ENCODE measurements around the gene ARL15. TPM values are rescaled to one million over a fixed set of nuclear protein-coding genes. Genes with fewer than 3 reads are reported as not detected.

ARL15 gene
- total RNA-seq, 1 experiment from 2014 or later = 140 TPM

DNA sequence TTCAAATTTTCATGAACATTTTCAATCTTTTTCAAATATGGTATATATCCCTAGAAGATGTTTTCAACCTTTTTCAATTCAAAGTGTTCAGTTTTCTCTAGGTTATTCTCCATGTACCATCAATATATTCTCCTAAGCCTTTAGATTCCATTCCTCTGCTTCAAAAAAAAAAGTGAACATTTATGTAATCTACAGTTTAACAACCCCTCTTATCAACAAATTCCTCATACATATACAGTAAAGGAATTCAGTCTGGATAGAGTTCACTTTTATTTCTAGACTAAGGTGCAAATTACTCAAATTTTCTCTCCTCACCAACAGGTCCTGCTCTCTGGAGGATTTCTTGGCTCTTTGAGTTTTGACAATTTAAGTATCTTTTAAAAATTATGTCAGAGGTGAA, 150.0 kb downstream of the ARL15 start:
- Mint-ChIP-seq H3K4me1 (ENCODE audit: low read depth, unreplicated experiment) (peaks cover 8% of the 10 kb centered on the region), H3K27ac (ENCODE audit: unreplicated experiment) (no peak overlapping the region)
- POLR2A ChIA-PET = no interaction called here

GRCh38 chr5:54159893-54160195, 150.5 kb downstream of the ARL15 start:
- Mint-ChIP-seq H3K4me3 (ENCODE audit: unreplicated experiment) (no peak overlapping the region), H3K27ac (ENCODE audit: unreplicated experiment) (no peak overlapping the region), H3K9me3 (ENCODE audit: unreplicated experiment) (no peaks in the 10 kb centered on the region), H3K4me1 (ENCODE audit: low read depth, unreplicated experiment) (peaks cover 8% of the 10 kb centered on the region), H3K27me3 (ENCODE audit: insufficient read depth, unreplicated experiment) (no peaks in the 10 kb centered on the region), H3K36me3 (ENCODE audit: insufficient read depth, unreplicated experiment) (peaks cover 31% of the 10 kb centered on the region)
- ChIA-PET POLR2A (no interaction called here), CTCF (no interaction called here)
- H3K36me3 ChIP-seq (ENCODE audit: control insufficient read depth, insufficient read depth, low read length) = no peaks in the 10 kb centered on the region; the same call in 1 of the 2 replicates
- no peak overlapping the region for H3K4me3 ChIP-seq (ENCODE audit: low read depth, low read length)
- DNase-seq = no peak
- intact Hi-C loops (cut with micrococcal nuclease; ENCODE audit: unreplicated experiment) = no loop called here
- H3K27me3 ChIP-seq (replicated peaks; ENCODE audit: control insufficient read depth, insufficient read depth, low read length) = no peaks in the 10 kb centered on the region
- no peaks in the 10 kb centered on the region for H3K9me3 ChIP-seq
- peaks cover 11% of the 10 kb centered on the region for H3K4me1 ChIP-seq
- no peak for TF ChIP-seq CTCF (IDR thresholded peaks at IDR 0.05; ENCODE audit: insufficient read depth in 1 of 2, low read depth in 1 of 2, low read length in 1 of 2, severe bottlenecking in 1 of 2, unreplicated experiment in 1 of 2)
- BruUV-seq (replicated peaks) = no TSS peak

More for the DNA sequence above, 150.0 kb downstream of the ARL15 start:
- Histone ChIP-seq H3K9me3 (no peaks in the 10 kb centered on the region), H3K4me3 (ENCODE audit: low read depth, low read length) (no peak overlapping the region), H3K27me3 (replicated peaks; ENCODE audit: control insufficient read depth, insufficient read depth, low read length) (no peaks in the 10 kb centered on the region), H3K36me3 (ENCODE audit: control insufficient read depth, insufficient read depth, low read length) (no peaks in the 10 kb centered on the region; the same call in 1 of the 2 replicates), H3K4me1 (peaks cover 11% of the 10 kb centered on the region)
- TF ChIP-seq CTCF (IDR thresholded peaks at IDR 0.05; ENCODE audit: insufficient read depth in 1 of 2, low read depth in 1 of 2, low read length in 1 of 2, severe bottlenecking in 1 of 2, unreplicated experiment in 1 of 2) = no peak
- H3K27me3 Mint-ChIP-seq (ENCODE audit: insufficient read depth, unreplicated experiment) = no peaks in the 10 kb centered on the region
- H3K36me3 Mint-ChIP-seq (ENCODE audit: insufficient read depth, unreplicated experiment) = peaks cover 33% of the 10 kb centered on the region
- no peak overlapping the region for H3K4me3 Mint-ChIP-seq (ENCODE audit: unreplicated experiment)
- intact Hi-C loops (cut with micrococcal nuclease; ENCODE audit: unreplicated experiment) = no loop called here
- no peak for DNase-seq
- no TSS peak for BruUV-seq (replicated peaks)
- no peaks in the 10 kb centered on the region for H3K9me3 Mint-ChIP-seq (ENCODE audit: unreplicated experiment)
- CTCF ChIA-PET = no interaction called here

DNA sequence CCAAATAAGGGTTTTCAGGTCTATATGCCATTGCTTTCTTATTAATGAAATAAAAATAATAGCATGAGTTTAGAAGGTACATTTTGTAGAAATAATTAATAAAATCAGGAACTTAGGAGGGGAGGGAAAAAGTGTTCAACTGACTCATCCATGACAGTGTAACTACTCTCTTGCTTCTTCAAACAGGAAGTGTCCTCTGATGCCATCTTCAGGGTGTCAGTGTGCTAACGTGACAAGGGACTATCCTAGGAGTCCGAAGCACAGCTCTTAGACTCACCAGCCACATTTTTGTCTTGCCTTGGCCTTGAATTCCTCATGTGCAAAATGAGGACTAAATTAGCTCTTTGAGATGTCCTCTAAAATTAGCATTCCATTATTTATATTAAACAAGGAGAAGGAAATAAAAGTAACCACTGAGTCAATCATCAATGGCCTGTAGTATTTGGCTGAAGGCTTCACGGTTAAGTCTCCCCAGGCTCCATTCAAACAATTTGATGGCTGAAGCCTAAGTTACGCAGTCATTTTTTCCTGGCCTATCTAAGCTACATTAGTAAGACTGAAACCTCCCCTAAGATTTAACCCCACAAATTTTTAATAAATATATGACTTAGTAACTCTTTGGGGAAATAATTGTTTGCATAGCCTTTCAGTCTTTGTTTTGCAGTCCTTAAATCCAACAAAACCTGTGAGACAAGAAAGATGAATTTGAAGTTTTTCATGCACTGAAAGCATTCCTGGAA, 151.1 kb downstream of the ARL15 start:
- DNase-seq = peak in 1 of 2 experiments; percentile 9
- CTCF ChIA-PET = no interaction called here

More for the DNA sequence above, 151.1 kb downstream of the ARL15 start:
- peaks cover 8% of the 10 kb centered on the region for H3K4me1 Mint-ChIP-seq (ENCODE audit: low read depth, unreplicated experiment)
- TF ChIP-seq CTCF (IDR thresholded peaks at IDR 0.05; ENCODE audit: insufficient read depth in 1 of 2, low read depth in 1 of 2, low read length in 1 of 2, severe bottlenecking in 1 of 2, unreplicated experiment in 1 of 2) = peak in 1 of 2 experiments; percentile 7
- Histone ChIP-seq H3K4me1 (peaks cover 11% of the 10 kb centered on the region), H3K9me3 (no peaks in the 10 kb centered on the region), H3K4me3 (ENCODE audit: low read depth, low read length) (no peak overlapping the region), H3K36me3 (ENCODE audit: control insufficient read depth, insufficient read depth, low read length) (no peaks in the 10 kb centered on the region; the same call in 1 of the 2 replicates), H3K27me3 (replicated peaks; ENCODE audit: control insufficient read depth, insufficient read depth, low read length) (no peaks in the 10 kb centered on the region)
- no peak overlapping the region for H3K4me3 Mint-ChIP-seq (ENCODE audit: unreplicated experiment)
- H3K9me3 Mint-ChIP-seq (ENCODE audit: unreplicated experiment) = no peaks in the 10 kb centered on the region
- intact Hi-C loops (cut with micrococcal nuclease; ENCODE audit: unreplicated experiment) = no loop called here
- no peaks in the 10 kb centered on the region for H3K27me3 Mint-ChIP-seq (ENCODE audit: insufficient read depth, unreplicated experiment)
- H3K36me3 Mint-ChIP-seq (ENCODE audit: insufficient read depth, unreplicated experiment) = peaks cover 26% of the 10 kb centered on the region
- POLR2A ChIA-PET = no interaction called here
- BruUV-seq (replicated peaks) = no TSS peak
- H3K27ac Mint-ChIP-seq (ENCODE audit: unreplicated experiment) = no peak overlapping the region

Measured in Caco-2 (cell line).